H9 (cell line): Measurements from ENCODE around the gene POLDIP3. TPM values are rescaled to one million over a fixed set of nuclear protein-coding genes. Genes with fewer than 3 reads are reported as not detected.

Experiments
- DNase-seq: peaks from one replicate; pipeline ENCODE4 v3.0.0-alpha.2; 2017
- H2AFZ ChIP-seq: one replicate; pipeline ENCODE4 v1.6.1; 2013; ENCODE audit warnings: mild to moderate bottlenecking, low read length, control low read depth, moderate library complexity
- H2AK5ac ChIP-seq: 2 replicates; pipeline ENCODE4 v1.6.1; 2013; ENCODE audit warnings: low read length, control low read depth, mixed read lengths; ENCODE audit not compliant: insufficient read length
- H2BK120ac ChIP-seq: one replicate; pipeline ENCODE4 v1.6.1; 2013; ENCODE audit warnings: low read depth, mild to moderate bottlenecking, low read length, control low read depth, inconsistent platforms; ENCODE audit not compliant: poor library complexity, severe bottlenecking
- H2BK12ac ChIP-seq: 2 replicates; pipeline ENCODE4 v1.6.1; 2013; ENCODE audit warnings: low read length, control low read depth, mixed read lengths, low read depth; ENCODE audit not compliant: insufficient read length
- H2BK15ac ChIP-seq: 2 replicates; pipeline ENCODE4 v1.6.1; 2013; ENCODE audit warnings: low read depth, low read length, control low read depth
- H2BK20ac ChIP-seq: one replicate; pipeline ENCODE4 v1.6.1; 2013; ENCODE audit warnings: low read depth, mild to moderate bottlenecking, low read length, control low read depth, inconsistent platforms; ENCODE audit not compliant: poor library complexity, severe bottlenecking
- H2BK5ac ChIP-seq: 2 replicates; pipeline ENCODE4 v1.6.1; 2013; ENCODE audit warnings: low read length, control low read depth, mixed read lengths; ENCODE audit not compliant: insufficient read length
- H3K14ac ChIP-seq: 2 replicates; pipeline ENCODE4 v1.6.1; 2013; ENCODE audit warnings: low read length, control low read depth; ENCODE audit not compliant: insufficient read depth
- H3K18ac ChIP-seq: 2 replicates; pipeline ENCODE4 v1.6.1; 2013; ENCODE audit warnings: low read depth, mild to moderate bottlenecking, mixed read lengths, low read length, control low read depth; ENCODE audit not compliant: insufficient read length
- H3K23ac ChIP-seq: 2 replicates; pipeline ENCODE4 v1.6.1; 2013; ENCODE audit warnings: low read length, control low read depth, mixed read lengths, low read depth; ENCODE audit not compliant: insufficient read length
- H3K23me2 ChIP-seq: 2 replicates; pipeline ENCODE4 v1.6.1; 2013; ENCODE audit warnings: low read depth, mild to moderate bottlenecking, mixed read lengths, low read length, control low read depth; ENCODE audit not compliant: insufficient read length, poor library complexity, severe bottlenecking
- H3K27ac ChIP-seq: 2 replicates; pipeline ENCODE4 v1.5.1; 2013; ENCODE audit warnings: low read length, control low read depth, mixed read lengths, low read depth; ENCODE audit not compliant: insufficient read length
- H3K27me3 ChIP-seq: 2 replicates; pipeline ENCODE4 v1.6.1; 2013; ENCODE audit warnings: low read length, control low read depth, inconsistent platforms; ENCODE audit not compliant: insufficient read depth
- H3K4ac ChIP-seq: 2 replicates; pipeline ENCODE4 v1.6.1; 2013; ENCODE audit warnings: low read depth, mild to moderate bottlenecking, control low read depth, inconsistent platforms, low read length, moderate library complexity
- H3K4me1 ChIP-seq: 2 replicates; pipeline ENCODE4 v1.6.1; 2013; ENCODE audit warnings: low read length, control low read depth, inconsistent platforms; ENCODE audit not compliant: insufficient read depth
- H3K4me2 ChIP-seq: 2 replicates; pipeline ENCODE4 v1.6.1; 2013; ENCODE audit warnings: low read length, control low read depth, mixed read lengths; ENCODE audit not compliant: insufficient read length, insufficient read depth
- H3K56ac ChIP-seq: 2 replicates; pipeline ENCODE4 v1.6.1; 2013; ENCODE audit warnings: low read depth, mild to moderate bottlenecking, mixed read lengths, low read length, control low read depth; ENCODE audit not compliant: insufficient read length
- H3K79me1 ChIP-seq: 2 replicates; pipeline ENCODE4 v1.6.1; 2013; ENCODE audit warnings: low read depth, mild to moderate bottlenecking, moderate library complexity, low read length, control low read depth, inconsistent platforms; ENCODE audit not compliant: insufficient read depth, poor library complexity, severe bottlenecking
- H3K79me2 ChIP-seq: 2 replicates; pipeline ENCODE4 v1.6.1; 2013; ENCODE audit warnings: low read length, control low read depth, inconsistent platforms; ENCODE audit not compliant: insufficient read depth
- H3K9ac ChIP-seq: 2 replicates; pipeline ENCODE4 v1.6.1; 2013; ENCODE audit warnings: low read length, control low read depth, mixed read lengths; ENCODE audit not compliant: insufficient read length; ENCODE audit errors: extremely low read depth
- H3K9me3 ChIP-seq: one replicate; pipeline ENCODE4 v1.6.1; 2013; ENCODE audit warnings: low read depth, low read length, inconsistent platforms; ENCODE audit not compliant: control insufficient read depth
- H3T11ph ChIP-seq: one replicate; pipeline ENCODE4 v1.6.1; 2013; ENCODE audit warnings: mild to moderate bottlenecking, low read length, control low read depth, inconsistent platforms
- H4K20me1 ChIP-seq: one replicate; pipeline ENCODE4 v1.6.1; 2013; ENCODE audit not compliant: control insufficient read depth, insufficient read length, insufficient read depth
- H4K5ac ChIP-seq: 2 replicates; pipeline ENCODE4 v1.6.1; 2013; ENCODE audit warnings: low read depth, mild to moderate bottlenecking, mixed read lengths, low read length, control low read depth; ENCODE audit not compliant: insufficient read length
- H4K8ac ChIP-seq: replicated peaks from 2 replicates; pipeline ENCODE4 v1.6.1; 2013; ENCODE audit warnings: low read length, control low read depth, mixed read lengths, low read depth; ENCODE audit not compliant: insufficient read length
- H4K91ac ChIP-seq: 2 replicates; pipeline ENCODE4 v1.6.1; 2013; ENCODE audit warnings: low read depth, mild to moderate bottlenecking, moderate library complexity, mixed read lengths, low read length, control low read depth; ENCODE audit not compliant: insufficient read length
- H3K27ac Mint-ChIP-seq, 3 experiments: 2 replicates in 2 of 3; 3 replicates in 1 of 3; pipeline ENCODE4 v1.8.0; 2020 to 2021; ENCODE audit warnings: mixed read lengths in 3 of 3, mild to moderate bottlenecking in 1 of 3, moderate library complexity in 1 of 3
- H3K27me3 Mint-ChIP-seq: 2 replicates; pipeline ENCODE4 v1.8.0; 2021; ENCODE audit warnings: low read depth, mild to moderate bottlenecking, moderate library complexity, mixed read lengths
- H3K36me3 Mint-ChIP-seq, 3 experiments: 2 replicates in 2 of 3; 3 replicates in 1 of 3; pipeline ENCODE4 v1.8.0; 2020 to 2021; ENCODE audit warnings: low read depth in 3 of 3, mixed read lengths in 3 of 3; ENCODE audit not compliant: insufficient read depth in 1 of 3
- H3K4me1 Mint-ChIP-seq, 2 experiments: 2 replicates each; pipeline ENCODE4 v1.8.0; 2020; ENCODE audit warnings: mixed read lengths in 2 of 2
- H3K4me3 Mint-ChIP-seq, 2 experiments: 2 replicates in 1 of 2; 3 replicates in 1 of 2; pipeline ENCODE4 v1.8.0; 2020 to 2021; ENCODE audit warnings: mild to moderate bottlenecking in 2 of 2, mixed read lengths in 2 of 2, moderate library complexity in 1 of 2
- H3K9me3 Mint-ChIP-seq, 2 experiments: 2 replicates in 1 of 2; 3 replicates in 1 of 2; pipeline ENCODE4 v1.8.0; 2020; ENCODE audit warnings: mild to moderate bottlenecking in 2 of 2, mixed read lengths in 2 of 2, moderate library complexity in 1 of 2
- WGBS: extraction: QIAGEN DNeasy Blood & Tissue Kit; methylation state at CpG from one replicate; pipeline ENCODE4 v1.1.7; 2013; ENCODE audit warnings: missing lambda C conversion rate, low lambda C conversion rate, mixed read lengths; ENCODE audit not compliant: insufficient read length; ENCODE audit errors: extremely low coverage; 5-methylcytosine and 5-hydroxymethylcytosine counted together
- total RNA-seq: library from RNA; stranded (reverse); gene quantifications from 2 replicates; pipeline ENCODE4 v1.2.1, GENCODE V29; 2021
- TF ChIP-seq, protein P1 (sequence below): fragments of 200-600 bp; sonication (generic); conservative IDR thresholded peaks from 3 replicates; pipeline ENCODE4 v1.8.0; 2021; ENCODE audit warnings: antibody characterized with exemption, mild to moderate bottlenecking

POLDIP3 gene
- total RNA-seq, 1 experiment from 2014 or later: 90.8 TPM

- Histone ChIP-seq H2BK20ac (no peak overlapping the region), H4K91ac (no peak overlapping the region), H4K8ac (no peak overlapping the region), H2BK15ac (no peak overlapping the region), H2BK5ac (no peak overlapping the region), H2BK120ac (no peak overlapping the region), H3K14ac (no peak overlapping the region), H3K23me2 (peaks cover 3% of the 10 kb centered on the region), H3K18ac (no peak overlapping the region), H3K4me2 (no peak overlapping the region), H3K79me2 (peaks cover 55% of the 10 kb centered on the region), H3K27ac (no peak overlapping the region), H3K79me1 (peaks cover 29% of the 10 kb centered on the region), H3K4me1 (peaks cover 5% of the 10 kb centered on the region; the same call in 1 of the 2 replicates), H4K20me1 (no peaks in the 10 kb centered on the region), H2AFZ (no peak overlapping the region), H3K4ac (no peak overlapping the region), H3K23ac (no peak overlapping the region), H3K56ac (no peak overlapping the region), H2BK12ac (no peak overlapping the region), H3K27me3 (no peaks in the 10 kb centered on the region), H2AK5ac (no peak overlapping the region), H3K9ac (no peak overlapping the region), H3K9me3 (no peaks in the 10 kb centered on the region), H4K5ac (no peak overlapping the region), H3T11ph (no peak overlapping the region)
- Mint-ChIP-seq H3K27ac (peak overlapping the region in 2 of 3 experiments; percentile 36 to 67; a peak in 4 of 7 replicates), H3K27me3 (no peaks in the 10 kb centered on the region), H3K9me3 (peaks cover 7 to 19% of the 10 kb centered on the region in 2 experiments; a peak in 4 of 5 replicates), H3K4me3 (peak overlapping the region in 1 of 2 experiments; percentile 29; a peak in 1 of 5 replicates), H3K4me1 (peaks cover 41 to 49% of the 10 kb centered on the region in 2 experiments), H3K36me3 (peaks cover 43 to 76% (median 71%) of the 10 kb centered on the region in 3 experiments)
- TF ChIP-seq, protein P1, sequence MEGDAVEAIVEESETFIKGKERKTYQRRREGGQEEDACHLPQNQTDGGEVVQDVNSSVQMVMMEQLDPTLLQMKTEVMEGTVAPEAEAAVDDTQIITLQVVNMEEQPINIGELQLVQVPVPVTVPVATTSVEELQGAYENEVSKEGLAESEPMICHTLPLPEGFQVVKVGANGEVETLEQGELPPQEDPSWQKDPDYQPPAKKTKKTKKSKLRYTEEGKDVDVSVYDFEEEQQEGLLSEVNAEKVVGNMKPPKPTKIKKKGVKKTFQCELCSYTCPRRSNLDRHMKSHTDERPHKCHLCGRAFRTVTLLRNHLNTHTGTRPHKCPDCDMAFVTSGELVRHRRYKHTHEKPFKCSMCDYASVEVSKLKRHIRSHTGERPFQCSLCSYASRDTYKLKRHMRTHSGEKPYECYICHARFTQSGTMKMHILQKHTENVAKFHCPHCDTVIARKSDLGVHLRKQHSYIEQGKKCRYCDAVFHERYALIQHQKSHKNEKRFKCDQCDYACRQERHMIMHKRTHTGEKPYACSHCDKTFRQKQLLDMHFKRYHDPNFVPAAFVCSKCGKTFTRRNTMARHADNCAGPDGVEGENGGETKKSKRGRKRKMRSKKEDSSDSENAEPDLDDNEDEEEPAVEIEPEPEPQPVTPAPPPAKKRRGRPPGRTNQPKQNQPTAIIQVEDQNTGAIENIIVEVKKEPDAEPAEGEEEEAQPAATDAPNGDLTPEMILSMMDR: no peak
- DNase-seq: no peak
- WGBS: no CpG with 5 or more reads among the region's 11 CpGs
These were observed 5.8 kb downstream of the POLDIP3 start for GRCh38 chr22:42608823-42609361.
